GM12878 (cell line): Measurements from ENCODE around the gene CLEC3A. TPM values are rescaled to one million over a fixed set of nuclear protein-coding genes. Genes with fewer than 3 reads are reported as not detected.

ENCODE experiments used
- ATAC-seq: fragments of 200-7000 bp; cut with Tn5 transposase; 3 replicates; pipeline ENCODE4 v1.9.1; 2020; ENCODE audit warnings: mild to moderate bottlenecking, moderate library complexity
- BruUV-seq: library from RNA; stranded (reverse); fragments of 400-500 nt; replicated peaks from 2 replicates; lab custom pipeline; 2021; lab: Mats Ljungman, UMichigan
- CTCF ChIA-PET: fragments of 300-600 bp; sonication (Branson Sonifier 250); formaldehyde crosslinking; extraction: SDS; loops from one replicate; lab custom pipeline; 2021; ENCODE audit warnings: inconsistent platforms; lab: Yijun Ruan, JAX
- POLR2A ChIA-PET: fragments of 350-600 bp; formaldehyde crosslinking; extraction: SDS; loops from one replicate; lab custom pipeline; 2021; ENCODE audit warnings: inconsistent platforms; lab: Charles Lee
- RAD21 ChIA-PET: fragments of 300-600 bp; sonication (Branson Sonifier 250); formaldehyde crosslinking; loops from one replicate; lab custom pipeline; 2023; ENCODE audit warnings: antibody characterized with exemption; ENCODE audit not compliant: unreplicated experiment; lab: Charles Lee
- SMC1A ChIA-PET: fragments of 300-600 bp; sonication (Branson Sonifier 250); formaldehyde crosslinking; loops from one replicate; lab custom pipeline; 2023; ENCODE audit not compliant: unreplicated experiment, uncharacterized antibody; lab: Charles Lee
- DNase-seq: peaks from one replicate; pipeline ENCODE4 v3.0.0-alpha.2; 2011; ENCODE audit warnings: low read depth, low spot score
- FAIRE-seq: peaks from 3 replicates; lab custom pipeline; 2011; peaks lifted over from hg19 to GRCh38; lab: Jason Lieb, UNC
- H2AFZ ChIP-seq: 2 replicates; pipeline ENCODE4 v1.6.0; 2011; ENCODE audit warnings: low read depth, low read length, control low read depth; ENCODE audit not compliant: control insufficient read depth
- H3K27ac ChIP-seq: 2 replicates; pipeline ENCODE4 v1.5.1; 2011; ENCODE audit warnings: control low read depth; ENCODE audit not compliant: control insufficient read depth, insufficient read depth
- H3K27me3 ChIP-seq, 2 experiments: replicated peaks in 1 of 2; 2 replicates each; pipeline versions ENCODE4 v1.6.0 to v1.6.1; 2011; ENCODE audit warnings: low read length in 1 of 2; ENCODE audit not compliant: control insufficient read depth in 2 of 2, insufficient read depth in 2 of 2
- H3K36me3 ChIP-seq, 2 experiments: 2 replicates each; pipeline ENCODE4 v1.5.1; 2011; ENCODE audit warnings: low read length in 1 of 2; ENCODE audit not compliant: control insufficient read depth in 2 of 2, insufficient read depth in 2 of 2
- H3K4me1 ChIP-seq: 2 replicates; pipeline ENCODE4 v1.6.1; 2011; ENCODE audit warnings: mild to moderate bottlenecking, low read length, moderate library complexity, mixed read lengths; ENCODE audit not compliant: control insufficient read depth, insufficient read depth
- H3K4me2 ChIP-seq: 2 replicates; pipeline ENCODE4 v1.6.0; 2011; ENCODE audit warnings: control low read depth; ENCODE audit not compliant: control insufficient read depth, insufficient read depth
- H3K4me3 ChIP-seq: fragments of 200-600 bp; sonication (generic); 2 replicates; pipeline ENCODE4 v1.5.1; 2016
- H3K79me2 ChIP-seq: 2 replicates; pipeline ENCODE4 v1.6.0; 2011; ENCODE audit warnings: low read length; ENCODE audit not compliant: control insufficient read depth, insufficient read depth
- H3K9ac ChIP-seq: 2 replicates; pipeline ENCODE4 v1.8.0; 2011; ENCODE audit warnings: low read length, control low read depth, mixed read lengths; ENCODE audit not compliant: control insufficient read depth, insufficient read depth
- H3K9me3 ChIP-seq: replicated peaks from 3 replicates; pipeline ENCODE4 v1.5.1; 2011; ENCODE audit warnings: mild to moderate bottlenecking, low read length; ENCODE audit not compliant: control insufficient read depth, insufficient read depth
- H4K20me1 ChIP-seq: 2 replicates; pipeline ENCODE4 v1.6.0; 2011; ENCODE audit not compliant: control insufficient read depth, insufficient read depth
- BRCA1 ChIP-seq: IDR thresholded peaks from 2 replicates; pipeline ENCODE4 v1.6.1; 2011; ENCODE audit warnings: low read depth, low read length, improper control_type of control experiment
- CBX5 ChIP-seq: sonication (generic); IDR thresholded peaks from 2 replicates; pipeline ENCODE4 v1.6.1; 2016; ENCODE audit warnings: low read depth, moderate library complexity, mild to moderate bottlenecking, inconsistent platforms
- IRF5 ChIP-seq: fragments of 450-650 bp; IDR thresholded peaks from 2 replicates; pipeline ENCODE4 v1.6.1; 2017; ENCODE audit warnings: borderline replicate concordance
- JUNB ChIP-seq: IDR thresholded peaks from 2 replicates; pipeline ENCODE4 v1.6.1; 2016; ENCODE audit warnings: antibody characterized with exemption, mild to moderate bottlenecking
- KAT2A ChIP-seq: conservative IDR thresholded peaks from 2 replicates; pipeline ENCODE4 v1.6.1; 2011; ENCODE audit warnings: low read depth, low read length; ENCODE audit not compliant: control insufficient read depth
- WGBS: methylation state at CpG from one replicate; pipeline ENCODE4 v1.1.6; 2016; ENCODE audit warnings: low lambda C conversion rate; ENCODE audit not compliant: insufficient replicate concordance, insufficient coverage; ENCODE audit errors: missing lambda C conversion rate; 5-methylcytosine and 5-hydroxymethylcytosine counted together
- in situ Hi-C: fragments of 300-500 bp; cut with MboI; formaldehyde crosslinking; loops from 9 replicates; pipeline ENCODE4 v1.14.3; 2018; ENCODE audit warnings: mixed read lengths
- intact Hi-C: fragments of 100-400 bp; cut with micrococcal nuclease; formaldehyde crosslinking; loops from one replicate; pipeline ENCODE4 v1.14.2; 2022; ENCODE audit not compliant: unreplicated experiment
- polyA plus RNA-seq, 11 experiments: library from polyadenylated mRNA; depleted of rRNA in 4 of 11; unstranded in 6 of 11; stranded (reverse) in 5 of 11; fragments of >200 nt; fragmentation: Nextera tagmentation in 4 of 11; fragmentation: Illumina TruSeq in 1 of 11; extraction: Ambion mirVana in 4 of 11; extraction: Trizol in 1 of 11; gene quantifications; 1 replicate in 1 of 11; 2 replicates in 10 of 11; pipeline versions ENCODE4 v1.2.1 to v1.2.3, GENCODE V29; 2011 to 2016; ENCODE audit warnings: inconsistent platforms in 2 of 11, missing spikeins in 2 of 11, low read depth in 1 of 11
- total RNA-seq, 4 experiments: library from RNA; depleted of rRNA in 3 of 4; stranded (reverse); fragments of >200 nt in 3 of 4; fragmentation: Illumina TruSeq in 1 of 4; extraction: Trizol in 1 of 4; gene quantifications; 2 replicates each; pipeline versions ENCODE4 v1.2.1 to v1.2.3, GENCODE V29; 2013 to 2021

The CLEC3A gene
- total and polyA plus RNA-seq, 10 of the 15 experiments (the other 5 are each of a cell fraction or from before 2014, with no cell fraction given): not detected

GRCh38 chr16:77995843-77996455 lies 26.4 kb upstream of the CLEC3A start:
- no peak for DNase-seq
- intact Hi-C loops (no loop called here), in situ Hi-C loops (no loop called here)
- POLR2A ChIA-PET: no interaction called here
- Histone ChIP-seq H3K27ac (no peak overlapping the region), H3K9ac (no peak overlapping the region), H3K79me2 (no peaks in the 10 kb centered on the region), H3K27me3 (no peaks in the 10 kb centered on the region), H3K36me3 (no peaks in the 10 kb centered on the region), H3K4me1 (no peaks in the 10 kb centered on the region; the same call in 1 of the 2 replicates), H2AFZ (no peak overlapping the region), H3K9me3 (peaks cover 2% of the 10 kb centered on the region; the same call in 2 of the 3 replicates), H3K4me2 (no peak overlapping the region), H3K4me3 (no peak overlapping the region), H4K20me1 (no peaks in the 10 kb centered on the region)
- no peak for FAIRE-seq
- SMC1A ChIA-PET: no interaction called here
- RAD21 ChIA-PET: no interaction called here
- CTCF ChIA-PET: interaction anchor here (0.5 kb wide), 1 partner anchor 411 kb away, joined by 3 read pairs; no protein-coding TSS in a partner anchor
- WGBS: 18% methylated on average over 7 of the region's 7 CpGs
- no peak for TF ChIP-seq BRCA1
- TF ChIP-seq JUNB: no peak
- no peak for TF ChIP-seq IRF5
- TF ChIP-seq CBX5: peak; percentile 69; the same call in 1 of the 2 replicates
- no peak for ATAC-seq
- BruUV-seq: no TSS peak

- no peaks in the 10 kb centered on the region for H3K27me3 ChIP-seq
- intact Hi-C loops: no loop called here
- no peak for TF ChIP-seq KAT2A
- TF ChIP-seq, all 136 proteins: peak for 0
- Histone ChIP-seq H3K4me2 (no peak overlapping the region), H4K20me1 (no peaks in the 10 kb centered on the region), H3K9ac (no peak overlapping the region), H3K27ac (no peak overlapping the region), H2AFZ (no peak overlapping the region), H3K4me3 (no peak overlapping the region), H3K9me3 (peaks cover 2% of the 10 kb centered on the region; the same call in 2 of the 3 replicates), H3K4me1 (no peaks in the 10 kb centered on the region), H3K79me2 (no peaks in the 10 kb centered on the region), H3K36me3 (no peaks in the 10 kb centered on the region)
- WGBS: 29% methylated on average over 9 of the region's 10 CpGs
- SMC1A ChIA-PET: no interaction called here
- ATAC-seq (no peak), DNase-seq (no peak), FAIRE-seq (no peak)
- in situ Hi-C loops: no loop called here
- CTCF ChIA-PET: interaction anchor here (0.9 to 1.5 kb wide), 3 partner anchors 9 to 276 kb away, joined by 3 to 5 read pairs (median 5); partner anchors contain the start of gene NUDT7
- no TSS peak for BruUV-seq
- POLR2A ChIA-PET: no interaction called here
- RAD21 ChIA-PET: no interaction called here
Observed at GRCh38 chr16:77998350-77999023, 23.9 kb upstream of the CLEC3A start.
